Fibroblast of villous mesenchyme (primary cell): ENCODE results near the gene NOP14. TPM values are rescaled to one million over a fixed set of nuclear protein-coding genes. Genes with fewer than 3 reads are reported as not detected.

Experiments
- DNase-seq: peaks from one replicate; pipeline ENCODE4 v3.0.0-alpha.2; 2010; ENCODE audit warnings: low read depth
- H3K4me3 ChIP-seq: 2 replicates; pipeline ENCODE4 v1.5.1; 2011; ENCODE audit warnings: low read depth, mild to moderate bottlenecking, low read length
- total RNA-seq: library from RNA; depleted of rRNA; stranded (reverse); fragments of >200 nt; gene quantifications from 2 replicates; pipeline ENCODE4 v1.2.3, GENCODE V29; 2012
- TF ChIP-seq, protein P1 (sequence below): IDR thresholded peaks from 2 replicates; pipeline ENCODE4 v1.5.1; 2012; ENCODE audit warnings: low read depth, mild to moderate bottlenecking, low read length; ENCODE audit not compliant: insufficient read depth

Gene NOP14
- total RNA-seq, 1 donor: 26.3 TPM

DNA sequence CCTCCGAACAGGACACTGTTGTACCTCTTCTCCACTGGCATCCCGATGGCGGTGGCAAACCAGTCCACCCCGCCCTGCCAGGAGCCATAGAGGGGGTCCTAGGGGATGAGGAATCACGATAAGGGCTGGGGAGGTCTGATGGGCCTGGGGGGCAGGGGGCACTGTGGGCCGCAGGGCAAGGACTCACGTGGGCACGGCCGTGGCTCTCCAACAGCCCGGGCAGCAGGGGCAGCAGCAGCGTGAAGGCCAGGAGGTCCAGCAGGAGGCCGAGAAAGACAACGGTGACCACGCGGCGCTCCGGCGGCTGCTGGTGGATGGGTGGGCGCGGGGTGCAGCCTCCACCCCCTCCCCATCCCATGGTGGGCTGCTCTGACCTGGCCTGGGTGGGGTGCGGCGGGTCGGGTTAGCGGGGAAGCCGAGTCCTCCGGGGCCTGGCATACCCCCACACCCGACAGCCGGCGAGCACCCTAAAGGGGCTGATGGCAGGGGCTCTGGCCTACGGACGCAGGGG, 29.6 kb downstream of the NOP14 start:
- peak overlapping the region; percentile 86 for H3K4me3 ChIP-seq
- DNase-seq: no peak
- TF ChIP-seq, protein P1, sequence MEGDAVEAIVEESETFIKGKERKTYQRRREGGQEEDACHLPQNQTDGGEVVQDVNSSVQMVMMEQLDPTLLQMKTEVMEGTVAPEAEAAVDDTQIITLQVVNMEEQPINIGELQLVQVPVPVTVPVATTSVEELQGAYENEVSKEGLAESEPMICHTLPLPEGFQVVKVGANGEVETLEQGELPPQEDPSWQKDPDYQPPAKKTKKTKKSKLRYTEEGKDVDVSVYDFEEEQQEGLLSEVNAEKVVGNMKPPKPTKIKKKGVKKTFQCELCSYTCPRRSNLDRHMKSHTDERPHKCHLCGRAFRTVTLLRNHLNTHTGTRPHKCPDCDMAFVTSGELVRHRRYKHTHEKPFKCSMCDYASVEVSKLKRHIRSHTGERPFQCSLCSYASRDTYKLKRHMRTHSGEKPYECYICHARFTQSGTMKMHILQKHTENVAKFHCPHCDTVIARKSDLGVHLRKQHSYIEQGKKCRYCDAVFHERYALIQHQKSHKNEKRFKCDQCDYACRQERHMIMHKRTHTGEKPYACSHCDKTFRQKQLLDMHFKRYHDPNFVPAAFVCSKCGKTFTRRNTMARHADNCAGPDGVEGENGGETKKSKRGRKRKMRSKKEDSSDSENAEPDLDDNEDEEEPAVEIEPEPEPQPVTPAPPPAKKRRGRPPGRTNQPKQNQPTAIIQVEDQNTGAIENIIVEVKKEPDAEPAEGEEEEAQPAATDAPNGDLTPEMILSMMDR: no peak

- peak overlapping the region; percentile 86 for H3K4me3 ChIP-seq
- no peak for DNase-seq
- TF ChIP-seq, protein P1: no peak
Measured at GRCh38 chr4:2932951-2933565, 30.1 kb downstream of the NOP14 start.

DNA sequence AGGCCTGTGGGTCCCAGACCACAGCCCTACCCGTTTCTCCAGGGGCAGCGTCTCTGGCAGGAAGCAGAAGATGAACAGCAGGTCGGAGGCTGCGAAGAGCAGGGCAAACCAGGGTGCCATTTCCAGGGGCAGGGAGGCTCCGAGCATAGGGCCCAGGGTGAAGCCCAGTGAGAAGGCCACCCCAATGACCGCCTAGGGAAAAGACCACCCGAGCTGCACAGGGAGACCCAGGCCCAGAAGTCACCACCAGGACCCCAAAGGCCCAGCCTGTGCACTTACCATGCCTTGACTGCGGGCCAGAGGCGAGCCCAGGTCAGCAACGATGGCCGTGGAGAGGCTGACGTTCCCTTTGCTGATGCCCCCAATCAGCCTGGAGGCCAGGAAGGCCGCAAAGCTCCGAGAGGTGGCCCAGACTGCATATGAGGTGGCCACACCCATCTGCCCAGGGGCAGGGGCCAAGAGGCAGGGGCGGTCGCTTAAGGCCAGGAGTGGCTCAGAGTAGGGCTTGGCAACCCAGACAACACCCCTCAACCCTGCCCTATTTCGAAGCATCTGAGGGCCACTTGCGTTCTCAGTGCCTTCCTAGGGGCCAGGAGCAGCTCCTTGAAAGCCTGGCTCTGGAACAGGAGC, 30.8 kb downstream of the NOP14 start:
- TF ChIP-seq, protein P1: no peak
- no peak overlapping the region for H3K4me3 ChIP-seq
- DNase-seq: no peak

DNA sequence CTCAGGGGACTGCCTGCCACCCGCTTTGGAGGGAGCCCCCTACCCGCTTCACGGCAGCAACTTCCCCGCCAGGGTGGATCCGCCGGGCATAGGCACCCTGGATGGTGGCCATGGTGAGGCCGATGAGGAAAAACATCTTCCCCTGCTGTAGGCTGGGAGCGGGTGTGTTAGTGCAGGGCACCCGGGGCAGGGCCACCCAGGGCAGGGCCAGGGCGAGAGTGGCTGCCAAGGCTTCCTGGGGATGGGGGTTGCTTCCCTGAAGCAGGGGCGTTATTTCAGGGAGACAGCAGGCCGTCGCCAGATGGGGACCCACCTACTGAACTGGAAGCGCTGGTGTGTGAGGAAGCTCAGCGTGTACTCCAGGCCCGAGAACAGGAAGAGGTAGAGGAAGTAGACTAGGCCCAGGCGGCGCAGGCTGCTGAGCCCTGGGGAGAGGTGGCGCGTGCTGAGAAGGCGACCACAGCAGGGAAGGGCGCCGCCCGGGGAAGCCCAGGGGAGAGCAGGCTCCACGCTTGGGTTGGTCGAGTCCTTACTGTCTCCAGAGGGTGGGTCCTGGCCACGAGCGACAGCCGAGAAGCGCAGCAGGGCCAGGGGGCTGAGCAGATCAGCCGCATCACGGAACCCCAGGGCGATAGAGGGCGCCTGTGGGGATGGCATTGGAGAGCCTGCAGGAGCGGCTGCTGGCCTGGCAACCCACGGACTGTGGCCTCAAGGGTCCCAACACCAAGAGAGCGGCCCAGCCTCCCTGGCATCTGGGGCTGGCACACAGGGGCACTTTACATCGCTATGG, 31.5 kb downstream of the NOP14 start:
- no peak overlapping the region for H3K4me3 ChIP-seq
- no peak for DNase-seq
- TF ChIP-seq, protein P1: no peak

GRCh38 chr4:2930758-2931511, 32.3 kb downstream of the NOP14 start:
- TF ChIP-seq, protein P1: peak; percentile 9
- no peak for DNase-seq

GRCh38 chr4:2930135-2930757, 33.0 kb downstream of the NOP14 start:
- no peak overlapping the region for H3K4me3 ChIP-seq
- DNase-seq: no peak
- TF ChIP-seq, protein P1: no peak

More at GRCh38 chr4:2930758-2931511, 32.3 kb downstream of the NOP14 start:
- H3K4me3 ChIP-seq: no peak overlapping the region
